ENCODE measurements around the gene SNRPA.

DNA sequence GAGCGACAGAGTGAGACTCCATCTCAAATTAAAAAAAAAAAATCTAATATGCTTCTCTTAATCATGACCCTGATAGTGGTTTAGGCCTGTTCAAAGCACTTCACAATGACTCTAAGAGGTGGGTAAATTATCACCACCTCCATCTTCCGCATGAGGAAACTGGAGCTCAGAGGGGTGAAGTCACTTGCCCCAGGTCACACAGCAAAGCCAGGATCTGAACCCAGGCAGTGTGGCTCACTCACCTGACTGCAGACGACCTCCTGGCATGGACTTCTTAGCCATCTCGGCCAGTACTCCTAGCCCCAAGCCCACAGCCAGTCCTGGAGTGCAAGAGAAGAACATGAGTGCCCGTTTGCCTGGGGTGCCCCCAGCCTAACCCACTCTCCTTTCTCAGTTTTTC, 41.2 kb upstream of the SNRPA start:
- TF ChIP-seq, protein P1, sequence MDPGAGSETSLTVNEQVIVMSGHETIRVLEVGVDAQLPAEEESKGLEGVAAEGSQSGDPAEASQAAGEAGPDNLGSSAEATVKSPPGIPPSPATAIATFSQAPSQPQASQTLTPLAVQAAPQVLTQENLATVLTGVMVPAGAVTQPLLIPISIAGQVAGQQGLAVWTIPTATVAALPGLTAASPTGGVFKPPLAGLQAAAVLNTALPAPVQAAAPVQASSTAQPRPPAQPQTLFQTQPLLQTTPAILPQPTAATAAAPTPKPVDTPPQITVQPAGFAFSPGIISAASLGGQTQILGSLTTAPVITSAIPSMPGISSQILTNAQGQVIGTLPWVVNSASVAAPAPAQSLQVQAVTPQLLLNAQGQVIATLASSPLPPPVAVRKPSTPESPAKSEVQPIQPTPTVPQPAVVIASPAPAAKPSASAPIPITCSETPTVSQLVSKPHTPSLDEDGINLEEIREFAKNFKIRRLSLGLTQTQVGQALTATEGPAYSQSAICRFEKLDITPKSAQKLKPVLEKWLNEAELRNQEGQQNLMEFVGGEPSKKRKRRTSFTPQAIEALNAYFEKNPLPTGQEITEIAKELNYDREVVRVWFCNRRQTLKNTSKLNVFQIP (CRISPR knock-in tag; IDR thresholded peaks at IDR 0.05; ENCODE audit: borderline replicate concordance, low read depth): no peak
- no peak for TF ChIP-seq CSDC2 (CRISPR knock-in tag; IDR thresholded peaks at IDR 0.05)
